ENCODE results near the gene ATP1A1.

ATP1A1 gene

GRCh38 chr1:116367256-116367945, 5.6 kb upstream of the ATP1A1 start:
- Histone ChIP-seq H3K27me3 (ENCODE audit: insufficient read depth, low read depth, severe bottlenecking) (no peaks in the 10 kb centered on the region), H3K9me3 (ENCODE audit: severe bottlenecking) (no peaks in the 10 kb centered on the region), H3K27ac (no peak overlapping the region), H3K4me3 (ENCODE audit: low read depth, low read length) (no peak overlapping the region), H3K36me3 (no peaks in the 10 kb centered on the region)
- no peak for TF ChIP-seq CTCF (IDR thresholded peaks at IDR 0.05; ENCODE audit: low read depth, low read length)
- no peak for DNase-seq

- Histone ChIP-seq H3K4me3 (ENCODE audit: low read depth, low read length) (no peak overlapping the region), H3K27ac (no peak overlapping the region), H3K36me3 (no peaks in the 10 kb centered on the region), H3K9me3 (ENCODE audit: severe bottlenecking) (no peaks in the 10 kb centered on the region), H3K27me3 (ENCODE audit: insufficient read depth, low read depth, severe bottlenecking) (no peaks in the 10 kb centered on the region)
- TF ChIP-seq CTCF (IDR thresholded peaks at IDR 0.05; ENCODE audit: low read depth, low read length) = no peak
- DNase-seq = no peak
These were observed 4.8 kb upstream of the ATP1A1 start for GRCh38 chr1:116368241-116368640.

- DNase-seq = no peak
- H3K27ac ChIP-seq = no peak overlapping the region
- no peaks in the 10 kb centered on the region for H3K9me3 ChIP-seq (ENCODE audit: severe bottlenecking)
- no peaks in the 10 kb centered on the region for H3K27me3 ChIP-seq (ENCODE audit: insufficient read depth, low read depth, severe bottlenecking)
- TF ChIP-seq CTCF (IDR thresholded peaks at IDR 0.05; ENCODE audit: low read depth, low read length) = no peak
- no peak overlapping the region for H3K4me3 ChIP-seq (ENCODE audit: low read depth, low read length)
- H3K36me3 ChIP-seq = 0 out of 2 replicates have a peak, but pooled peaks cover 2% of the 10 kb centered on the region
These were observed 2.9 kb upstream of the ATP1A1 start for GRCh38 chr1:116370181-116370580.

- H3K36me3 ChIP-seq = 0 out of 2 replicates have a peak, but pooled peaks cover 2% of the 10 kb centered on the region
- TF ChIP-seq CTCF (IDR thresholded peaks at IDR 0.05; ENCODE audit: low read depth, low read length) = no peak
- H3K27me3 ChIP-seq (ENCODE audit: insufficient read depth, low read depth, severe bottlenecking) = no peaks in the 10 kb centered on the region
- no peaks in the 10 kb centered on the region for H3K9me3 ChIP-seq (ENCODE audit: severe bottlenecking)
- DNase-seq = no peak
- no peak overlapping the region for H3K27ac ChIP-seq
- H3K4me3 ChIP-seq (ENCODE audit: low read depth, low read length) = no peak overlapping the region
These were observed 1.3 kb upstream of the ATP1A1 start for GRCh38 chr1:116371752-116372151.

- H3K4me3 ChIP-seq (ENCODE audit: low read depth, low read length) = no peak overlapping the region
- no peaks in the 10 kb centered on the region for H3K9me3 ChIP-seq (ENCODE audit: severe bottlenecking)
- DNase-seq = no peak
- no peaks in the 10 kb centered on the region for H3K27me3 ChIP-seq (ENCODE audit: insufficient read depth, low read depth, severe bottlenecking)
- H3K27ac ChIP-seq = no peak overlapping the region
- TF ChIP-seq CTCF (IDR thresholded peaks at IDR 0.05; ENCODE audit: low read depth, low read length) = no peak
- 0 out of 2 replicates have a peak, but pooled peaks cover 2% of the 10 kb centered on the region for H3K36me3 ChIP-seq
These were observed 853 bp upstream of the ATP1A1 start for GRCh38 chr1:116372191-116372590.

Data from WERI-Rb-1 (cell line).